ENCODE measurements around the gene RPS6KA5.
"Not testable (repeated sequence)": the region's sequence is repeated elsewhere in the genome, so short reads cannot be mapped to it uniquely, and the experiment has no call there.

Gene RPS6KA5

GRCh38 chr14:90981636-90982035 lies 78.8 kb downstream of the RPS6KA5 start:
- no peak for DNase-seq

GRCh38 chr14:90980636-90981035 lies 79.8 kb downstream of the RPS6KA5 start:
- DNase-seq, result not testable (repeated sequence)

- no peak for DNase-seq
Observed at GRCh38 chr14:90979515-90979914, 80.9 kb downstream of the RPS6KA5 start.

GRCh38 chr14:90976101-90976500 lies 84.3 kb downstream of the RPS6KA5 start:
- DNase-seq, result no peak

GRCh38 chr14:90971687-90972086 lies 88.8 kb downstream of the RPS6KA5 start:
- DNase-seq, result no peak

- DNase-seq, result peak; percentile 87
Observed at GRCh38 chr14:90970167-90970600, 90.3 kb downstream of the RPS6KA5 start.

- DNase-seq, result peak; percentile 61
Observed at GRCh38 chr14:90969531-90970166, 90.8 kb downstream of the RPS6KA5 start.

GRCh38 chr14:90968025-90968424 lies 92.4 kb downstream of the RPS6KA5 start:
- DNase-seq, result peak; percentile 34

GRCh38 chr14:90966493-90966892 lies 93.9 kb downstream of the RPS6KA5 start:
- no peak for DNase-seq

- DNase-seq, result no peak
Observed at GRCh38 chr14:90965765-90966164, 94.7 kb downstream of the RPS6KA5 start.

- no peak for DNase-seq
Observed at GRCh38 chr14:90963343-90963742, 97.1 kb downstream of the RPS6KA5 start.

- no peak for DNase-seq
Observed at GRCh38 chr14:90962505-90963109, 97.8 kb downstream of the RPS6KA5 start.

- no peak for DNase-seq
Observed at GRCh38 chr14:90960818-90961217, 99.6 kb downstream of the RPS6KA5 start.

GRCh38 chr14:90959344-90959743 lies 101.1 kb downstream of the RPS6KA5 start:
- DNase-seq, result no peak

GRCh38 chr14:90956273-90956672 lies 104.2 kb downstream of the RPS6KA5 start:
- DNase-seq, result no peak

GRCh38 chr14:90953643-90954042 lies 106.8 kb downstream of the RPS6KA5 start:
- DNase-seq, result not testable (repeated sequence)

GRCh38 chr14:90943367-90943766 lies 117.1 kb downstream of the RPS6KA5 start:
- no peak for DNase-seq

GRCh38 chr14:90942511-90942910 lies 117.9 kb downstream of the RPS6KA5 start:
- DNase-seq, result no peak

GRCh38 chr14:90941706-90942105 lies 118.7 kb downstream of the RPS6KA5 start:
- no peak for DNase-seq

GRCh38 chr14:90940318-90940962 lies 120.0 kb downstream of the RPS6KA5 start:
- no peak for DNase-seq

GRCh38 chr14:90939252-90939795 lies 121.1 kb downstream of the RPS6KA5 start:
- not testable (repeated sequence) for DNase-seq

GRCh38 chr14:90938615-90939014 lies 121.8 kb downstream of the RPS6KA5 start:
- DNase-seq, result no peak

- DNase-seq, result no peak
Observed at GRCh38 chr14:90936757-90937440, 123.5 kb downstream of the RPS6KA5 start.

All from activated CD4-positive, alpha-beta T cell treated with anti-CD3 and anti-CD28 coated beads, Interleukin-10, Interleukin-2, amounts not matched to agents 100 ng/mL and 50 ng/mL, durations not matched to agents 16 hours and 8 hours (primary cell).